GM23338 (cell line): ENCODE measurements around the gene ZBTB40. TPM values are rescaled to one million over a fixed set of nuclear protein-coding genes. Genes with fewer than 3 reads are reported as not detected.

Experiments
- EZH2phosphoT487 ChIP-seq: fragments of 200-600 bp; sonication (generic); IDR thresholded peaks from one replicate; pipeline ENCODE4 v1.8.1; 2018; ENCODE audit warnings: antibody characterized with exemption; ENCODE audit not compliant: unreplicated experiment
- POLR2AphosphoS5 ChIP-seq: IDR thresholded peaks from 2 replicates; pipeline ENCODE4 v1.6.1; 2016; ENCODE audit warnings: antibody characterized with exemption, low read depth
- STAT1 ChIP-seq: IDR thresholded peaks from one replicate; pipeline ENCODE4 v1.6.1; 2016; ENCODE audit warnings: antibody characterized with exemption; ENCODE audit not compliant: unreplicated experiment
- ZNF331 ChIP-seq: fragments of 250-450 bp; sonication (Bioruptor Pico); IDR thresholded peaks from 2 replicates; pipeline ENCODE4 v1.5.0; 2020; ENCODE audit warnings: low read depth, mild to moderate bottlenecking, moderate library complexity
- ZNF462 ChIP-seq: fragments of 250-450 bp; sonication (Bioruptor Pico); IDR thresholded peaks from 2 replicates; pipeline ENCODE4 v1.5.0; 2020; ENCODE audit warnings: mild to moderate bottlenecking, moderate library complexity
- polyA plus RNA-seq: library from polyadenylated mRNA; unstranded; fragments of >200 nt; fragmentation: Nextera tagmentation; extraction: Ambion mirVana; gene quantifications from 2 replicates; pipeline ENCODE4 v1.2.1, GENCODE V29; 2016
- total RNA-seq: library from RNA; depleted of rRNA; stranded (reverse); fragments of >200 nt; shearing (Covaris generic); gene quantifications from 2 replicates; pipeline ENCODE4 v1.2.3, GENCODE V29; 2014
- TF ChIP-seq, protein P1 (sequence below): IDR thresholded peaks from 2 replicates; pipeline ENCODE4 v1.6.1; 2016; ENCODE audit warnings: antibody characterized with exemption
- TF ChIP-seq, protein P2 (sequence below), 2 experiments: fragments of 200-600 bp in 1 of 2; sonication (generic) in 1 of 2; conservative IDR thresholded peaks; 2 replicates each; pipeline versions ENCODE4 v1.5.1 to v1.6.1; 2016 to 2017; ENCODE audit warnings: antibody characterized with exemption in 2 of 2, low read depth in 2 of 2, mild to moderate bottlenecking in 2 of 2, moderate library complexity in 1 of 2

ZBTB40 gene
- total and polyA plus RNA-seq, 2 experiments from 2014 or later, result 3.1 to 22.7 TPM

DNA sequence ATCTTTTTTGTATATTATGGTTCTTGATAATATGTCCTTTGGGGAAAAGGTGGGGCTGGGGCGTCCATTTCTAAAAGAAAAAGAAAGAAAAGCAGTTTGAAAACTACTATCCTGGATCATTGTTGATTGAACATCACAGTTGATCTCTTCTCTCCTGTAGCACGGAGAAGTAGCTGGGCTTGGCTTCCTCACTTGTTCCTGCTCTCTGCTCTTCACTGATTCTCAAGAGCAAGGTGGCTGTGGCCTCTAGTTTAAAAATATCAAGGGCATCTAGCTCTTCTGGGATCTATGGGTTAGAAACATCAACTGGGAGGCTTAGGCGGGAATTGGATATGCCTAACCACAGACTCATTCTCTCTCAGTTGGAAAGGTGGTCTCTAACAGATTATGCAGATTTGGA lies 73.6 kb downstream of the ZBTB40 start (continued):
- TF ChIP-seq ZNF462 (CRISPR knock-in tag) (no peak), STAT1 (no peak), ZNF331 (CRISPR knock-in tag) (no peak), POLR2AphosphoS5 (no peak), EZH2phosphoT487 (no peak)
- TF ChIP-seq, protein P1, sequence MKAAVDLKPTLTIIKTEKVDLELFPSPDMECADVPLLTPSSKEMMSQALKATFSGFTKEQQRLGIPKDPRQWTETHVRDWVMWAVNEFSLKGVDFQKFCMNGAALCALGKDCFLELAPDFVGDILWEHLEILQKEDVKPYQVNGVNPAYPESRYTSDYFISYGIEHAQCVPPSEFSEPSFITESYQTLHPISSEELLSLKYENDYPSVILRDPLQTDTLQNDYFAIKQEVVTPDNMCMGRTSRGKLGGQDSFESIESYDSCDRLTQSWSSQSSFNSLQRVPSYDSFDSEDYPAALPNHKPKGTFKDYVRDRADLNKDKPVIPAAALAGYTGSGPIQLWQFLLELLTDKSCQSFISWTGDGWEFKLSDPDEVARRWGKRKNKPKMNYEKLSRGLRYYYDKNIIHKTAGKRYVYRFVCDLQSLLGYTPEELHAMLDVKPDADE, result no peak
- TF ChIP-seq, protein P2, sequence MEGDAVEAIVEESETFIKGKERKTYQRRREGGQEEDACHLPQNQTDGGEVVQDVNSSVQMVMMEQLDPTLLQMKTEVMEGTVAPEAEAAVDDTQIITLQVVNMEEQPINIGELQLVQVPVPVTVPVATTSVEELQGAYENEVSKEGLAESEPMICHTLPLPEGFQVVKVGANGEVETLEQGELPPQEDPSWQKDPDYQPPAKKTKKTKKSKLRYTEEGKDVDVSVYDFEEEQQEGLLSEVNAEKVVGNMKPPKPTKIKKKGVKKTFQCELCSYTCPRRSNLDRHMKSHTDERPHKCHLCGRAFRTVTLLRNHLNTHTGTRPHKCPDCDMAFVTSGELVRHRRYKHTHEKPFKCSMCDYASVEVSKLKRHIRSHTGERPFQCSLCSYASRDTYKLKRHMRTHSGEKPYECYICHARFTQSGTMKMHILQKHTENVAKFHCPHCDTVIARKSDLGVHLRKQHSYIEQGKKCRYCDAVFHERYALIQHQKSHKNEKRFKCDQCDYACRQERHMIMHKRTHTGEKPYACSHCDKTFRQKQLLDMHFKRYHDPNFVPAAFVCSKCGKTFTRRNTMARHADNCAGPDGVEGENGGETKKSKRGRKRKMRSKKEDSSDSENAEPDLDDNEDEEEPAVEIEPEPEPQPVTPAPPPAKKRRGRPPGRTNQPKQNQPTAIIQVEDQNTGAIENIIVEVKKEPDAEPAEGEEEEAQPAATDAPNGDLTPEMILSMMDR (conservative IDR thresholded peaks at IDR 0.05; ENCODE audit: low read depth in 2 of 2), result no peak
